SK-MEL-5 (cell line): ENCODE measurements around the gene ITPR3. TPM values are rescaled to one million over a fixed set of nuclear protein-coding genes. Genes with fewer than 3 reads are reported as not detected.
"Not testable (repeated sequence)": the region's sequence is repeated elsewhere in the genome, so short reads cannot be mapped to it uniquely, and the experiment has no call there.

Experiments used
- DNase-seq: peaks from one replicate; pipeline ENCODE4 v3.0.0-alpha.2; 2016; ENCODE audit warnings: low read depth, low spot score
- in situ Hi-C: cut with HindIII; loops from 2 replicates; pipeline ENCODE4 v1.10.0; 2016; ENCODE audit warnings: low sequenced_read_pairs, high pct_unique_total_duplicates, low pct_unique_long_range_greater_than_20kb
- total RNA-seq: library from RNA; depleted of rRNA; stranded (reverse); fragments of >200 nt; shearing (Covaris generic); gene quantifications from 2 replicates; pipeline ENCODE4 v1.2.3, GENCODE V29; 2014

Gene ITPR3
- total RNA-seq, 1 experiment from 2014 or later = 4.3 TPM

GRCh38 chr6:33627876-33628275 lies 6.8 kb downstream of the ITPR3 start:
- no peak for DNase-seq
- in situ Hi-C loops = no loop called here

DNA sequence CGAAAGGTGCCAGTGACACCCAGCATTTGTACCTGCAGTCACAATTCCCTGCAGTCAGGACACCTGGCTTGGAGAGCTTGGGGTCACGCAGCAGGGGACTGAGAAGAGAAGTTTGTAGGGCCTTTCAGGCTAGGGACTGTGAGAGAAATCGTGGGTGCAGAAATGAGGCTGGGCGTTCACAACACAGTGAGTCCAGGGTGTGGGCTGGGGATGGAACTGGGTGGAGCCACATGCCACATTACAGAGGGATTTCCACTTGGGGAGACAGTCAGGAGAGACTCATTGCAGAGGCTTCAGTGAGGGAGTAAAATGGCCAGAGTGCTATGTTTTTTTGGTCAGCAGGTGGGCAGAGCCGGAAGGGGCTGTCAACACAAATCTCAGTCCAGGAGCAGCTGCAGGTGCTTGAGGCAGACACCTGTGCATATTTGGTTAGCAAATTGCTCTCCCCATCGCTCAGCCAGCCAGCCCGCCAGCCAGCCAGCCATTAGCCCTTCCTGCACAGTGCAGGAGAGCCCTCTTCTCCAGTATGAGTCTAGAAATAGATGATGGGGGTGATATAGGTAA lies 7.4 kb downstream of the ITPR3 start:
- in situ Hi-C loops = no loop called here
- no peak for DNase-seq

DNA sequence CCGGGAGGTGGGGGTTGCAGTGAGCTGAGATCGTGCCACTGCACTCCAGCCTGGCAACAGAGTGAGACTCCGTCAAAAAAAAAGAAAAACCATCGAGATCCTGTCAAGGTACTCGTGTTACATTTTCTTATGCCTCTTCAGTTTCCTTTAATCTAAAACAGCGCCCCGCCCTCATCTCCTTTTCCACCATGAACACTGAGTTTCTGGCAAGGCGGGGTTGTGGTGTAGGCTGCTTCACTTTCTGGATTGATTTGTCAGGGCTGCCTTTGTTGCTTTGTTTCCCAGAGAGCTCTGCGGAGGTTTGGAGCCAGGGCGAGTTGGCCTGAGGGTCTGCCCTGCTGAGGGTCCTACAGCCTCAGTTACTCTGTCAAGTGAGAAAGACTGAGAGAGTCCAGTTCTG lies 8.9 kb downstream of the ITPR3 start:
- in situ Hi-C loops = no loop called here
- DNase-seq = no peak

- DNase-seq, in situ Hi-C loops: not testable (repeated sequence)
Observed at GRCh38 chr6:33631521-33631920, 10.4 kb downstream of the ITPR3 start.

- no peak for DNase-seq
- in situ Hi-C loops = no loop called here
Observed at GRCh38 chr6:33631971-33632557, 10.9 kb downstream of the ITPR3 start.

GRCh38 chr6:33632558-33633039 lies 11.5 kb downstream of the ITPR3 start:
- in situ Hi-C loops = no loop called here

DNA sequence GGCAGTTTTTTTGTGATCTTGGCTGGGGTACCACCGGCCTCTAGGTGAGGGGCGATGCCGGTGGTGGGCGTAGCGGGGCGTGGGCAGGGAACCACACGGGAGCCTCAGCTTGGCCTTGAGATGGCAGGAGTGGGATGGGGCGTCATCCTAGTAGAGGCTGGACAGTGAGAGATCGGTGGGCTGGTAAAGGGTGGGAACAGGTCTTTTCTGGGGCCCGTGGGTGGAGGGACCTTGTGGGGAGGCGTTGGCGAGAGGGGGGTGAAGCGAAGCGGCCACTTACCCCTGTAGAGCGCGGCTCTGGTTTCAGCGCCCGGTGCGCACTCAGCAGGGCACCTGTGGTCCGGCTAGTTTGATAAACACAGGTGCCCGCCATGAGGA lies 12.0 kb downstream of the ITPR3 start:
- in situ Hi-C loops = no loop called here
- no peak for DNase-seq

More at GRCh38 chr6:33632558-33633039, 11.5 kb downstream of the ITPR3 start:
- DNase-seq = peak; percentile 81

- peak; percentile 36 for DNase-seq
- in situ Hi-C loops = no loop called here
Observed at GRCh38 chr6:33633462-33634158, 12.5 kb downstream of the ITPR3 start.

DNA sequence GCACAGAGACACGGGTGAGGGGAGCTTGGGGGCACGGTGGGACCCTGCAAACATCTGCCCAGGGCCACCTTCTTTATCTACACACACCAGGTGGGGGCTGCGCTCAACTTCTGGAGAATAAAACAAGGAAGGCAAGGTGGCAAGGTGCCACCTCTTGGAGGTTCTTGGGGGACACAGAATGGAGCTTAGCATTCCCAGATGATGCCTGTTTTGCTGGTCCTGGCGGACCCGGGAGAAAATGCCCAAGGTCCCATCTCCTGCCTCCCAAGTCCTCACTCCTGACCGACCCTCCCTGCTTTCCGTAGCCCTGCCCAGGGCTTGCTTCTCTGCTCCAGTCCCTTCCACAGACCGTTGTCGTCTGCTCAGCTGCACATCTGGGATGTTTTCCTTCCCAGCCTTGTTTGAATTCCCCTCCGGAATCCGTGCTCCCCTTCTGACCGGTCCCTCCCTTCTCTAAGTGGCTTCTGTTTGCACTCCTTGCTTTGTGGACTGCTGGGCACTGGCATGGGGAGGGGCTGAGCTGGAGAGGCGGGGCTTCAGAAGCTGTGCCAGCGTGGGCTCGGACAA lies 13.1 kb downstream of the ITPR3 start:
- DNase-seq = no peak
- in situ Hi-C loops = no loop called here

- in situ Hi-C loops = no loop called here
- DNase-seq = no peak
Observed at GRCh38 chr6:33634946-33635345, 13.8 kb downstream of the ITPR3 start.

DNA sequence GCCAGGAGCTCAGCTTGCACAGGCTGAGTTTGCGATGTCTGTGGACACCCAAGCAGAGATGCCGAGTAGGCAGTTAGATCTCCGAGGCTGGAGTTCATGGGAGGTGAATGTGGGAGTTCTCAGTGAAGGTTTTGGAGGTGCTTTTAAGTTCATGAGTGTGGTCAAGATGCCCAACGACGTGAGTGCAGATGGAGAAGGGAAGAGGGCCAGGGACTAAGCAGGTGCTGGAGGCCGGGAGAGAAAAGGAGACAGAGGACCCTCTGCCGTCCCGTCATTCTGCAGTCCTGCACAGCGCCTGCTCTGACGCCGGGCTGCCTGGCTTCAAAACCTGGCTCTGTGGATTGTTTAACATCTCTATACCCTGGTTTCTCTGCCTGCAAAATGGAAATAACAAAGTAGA lies 15.5 kb downstream of the ITPR3 start:
- DNase-seq = no peak
- in situ Hi-C loops = no loop called here

GRCh38 chr6:33638556-33638955 lies 17.4 kb downstream of the ITPR3 start:
- DNase-seq = no peak
- in situ Hi-C loops = no loop called here

GRCh38 chr6:33639559-33639958 lies 18.4 kb downstream of the ITPR3 start:
- in situ Hi-C loops = no loop called here
- DNase-seq = no peak

- in situ Hi-C loops = no loop called here
- no peak for DNase-seq
Observed at GRCh38 chr6:33640361-33640760, 19.2 kb downstream of the ITPR3 start.

DNA sequence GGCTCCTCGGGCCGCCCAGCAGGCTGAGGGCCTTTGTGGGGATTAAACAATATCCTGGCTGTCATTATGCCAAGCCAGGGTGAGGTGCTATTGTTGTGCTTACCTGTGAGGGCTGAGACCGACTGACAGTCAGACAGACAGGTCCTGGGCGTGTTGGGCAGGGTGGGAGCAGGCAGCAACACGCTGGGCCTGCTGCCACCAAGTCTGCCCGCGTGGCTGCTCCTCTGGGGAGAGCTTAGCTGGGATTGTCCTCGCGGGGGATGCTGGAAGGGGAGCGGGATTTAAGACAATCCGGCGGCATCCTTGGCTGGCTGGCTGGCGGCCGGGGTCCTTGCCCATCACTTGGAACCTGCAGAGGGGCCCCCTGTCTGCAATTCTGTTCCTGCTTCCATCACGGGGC lies 20.0 kb downstream of the ITPR3 start:
- in situ Hi-C loops = no loop called here
- no peak for DNase-seq

DNA sequence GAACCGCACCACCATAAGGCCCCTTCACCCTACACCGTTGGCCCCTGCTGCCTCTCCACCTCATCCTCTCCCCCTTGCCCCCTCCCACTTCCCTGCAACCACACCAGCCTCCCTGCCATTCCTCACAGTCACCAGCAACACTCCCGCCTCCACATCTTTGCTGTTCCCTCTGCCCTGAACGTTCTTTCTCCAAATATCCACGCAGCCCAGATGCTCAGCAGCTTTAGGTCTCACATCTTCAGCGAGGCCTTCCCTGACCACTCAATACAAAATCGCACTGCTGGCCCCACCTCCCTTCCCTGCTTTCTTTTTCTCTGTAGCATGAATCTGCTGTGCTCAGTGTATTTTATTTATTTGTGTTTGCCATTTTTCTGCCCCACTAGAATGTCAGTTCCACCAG lies 20.5 kb downstream of the ITPR3 start:
- no peak for DNase-seq
- in situ Hi-C loops = no loop called here

- no peak for DNase-seq
- in situ Hi-C loops = no loop called here
Observed at GRCh38 chr6:33642897-33643296, 21.8 kb downstream of the ITPR3 start.

DNA sequence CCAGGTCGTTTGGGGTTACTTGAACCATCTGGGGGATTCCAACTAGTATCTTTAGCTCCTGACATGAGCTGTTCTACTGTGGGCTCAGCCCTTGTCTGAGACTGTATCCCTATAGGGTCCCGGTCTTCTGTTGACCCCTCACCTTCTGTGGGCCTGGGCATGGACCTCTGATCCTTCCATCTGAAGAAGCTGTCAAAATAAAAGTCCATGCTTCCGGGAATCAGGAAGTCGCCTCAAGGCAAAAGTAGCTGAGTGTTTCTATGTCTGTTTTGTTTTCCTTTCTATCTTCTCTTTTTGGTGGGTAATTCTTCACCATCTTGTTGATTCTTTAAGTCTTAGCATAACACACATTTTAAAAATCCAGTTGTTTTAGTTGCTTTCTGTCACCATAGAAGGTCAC lies 30.3 kb downstream of the ITPR3 start:
- in situ Hi-C loops = no loop called here
- no peak for DNase-seq

DNA sequence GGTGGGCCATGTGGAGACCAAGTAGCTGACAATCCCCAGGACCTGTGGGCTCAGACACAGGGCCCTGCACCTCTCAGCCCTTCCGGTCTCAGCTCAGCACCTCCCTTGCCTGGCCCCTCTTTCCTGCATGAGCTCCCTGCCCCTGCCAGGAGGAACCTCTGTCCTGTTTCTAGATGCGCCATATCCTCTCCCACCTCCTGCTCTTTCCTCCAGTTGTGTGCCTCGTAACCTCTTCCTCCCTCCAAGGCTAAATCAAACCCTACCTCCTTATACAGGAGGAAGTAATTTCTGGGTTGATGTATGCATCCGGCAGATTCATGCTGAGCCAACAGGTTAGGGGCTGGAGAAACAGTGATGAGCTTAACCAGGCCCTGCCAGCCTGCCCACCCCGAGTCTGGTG lies 30.9 kb downstream of the ITPR3 start:
- in situ Hi-C loops = no loop called here
- DNase-seq = no peak
